HUES48 (cell line): Measurements from ENCODE around the gene PARVB.
"Not testable (repeated sequence)": the region's sequence is repeated elsewhere in the genome, so short reads cannot be mapped to it uniquely, and the experiment has no call there.

ENCODE experiments used
- H3K27ac ChIP-seq: one replicate; pipeline ENCODE4 v1.7.0; 2013; ENCODE audit warnings: low read depth, low read length, inconsistent platforms
- H3K27me3 ChIP-seq: 2 replicates; pipeline ENCODE4 v1.6.1; 2013; ENCODE audit warnings: mild to moderate bottlenecking, low read length; ENCODE audit not compliant: control insufficient read depth, insufficient read depth
- H3K36me3 ChIP-seq: 2 replicates; pipeline ENCODE4 v1.6.1; 2013; ENCODE audit warnings: low read length; ENCODE audit not compliant: control insufficient read depth, insufficient read depth
- H3K4me1 ChIP-seq: 2 replicates; pipeline ENCODE4 v1.6.1; 2013; ENCODE audit warnings: mild to moderate bottlenecking, low read length; ENCODE audit not compliant: control insufficient read depth, insufficient read depth
- H3K4me3 ChIP-seq: 2 replicates; pipeline ENCODE4 v1.5.1; 2013; ENCODE audit warnings: mild to moderate bottlenecking, low read depth, low read length
- H3K9ac ChIP-seq: 2 replicates; pipeline ENCODE4 v1.6.1; 2013; ENCODE audit warnings: mild to moderate bottlenecking, low read depth, low read length, moderate library complexity
- H3K9me3 ChIP-seq: 2 replicates; pipeline ENCODE4 v1.6.1; 2013; ENCODE audit warnings: low read length; ENCODE audit not compliant: control insufficient read depth, insufficient read depth

PARVB gene

GRCh38 chr22:44014241-44014640 is 9.9 kb upstream of the PARVB start:
- Histone ChIP-seq H3K9me3 (no peaks in the 10 kb centered on the region), H3K36me3 (no peaks in the 10 kb centered on the region), H3K9ac (no peak overlapping the region), H3K4me3 (no peak overlapping the region), H3K27ac (no peak overlapping the region), H3K27me3 (no peaks in the 10 kb centered on the region), H3K4me1 (no peaks in the 10 kb centered on the region)

- H3K4me3 ChIP-seq, H3K4me1 ChIP-seq, H3K27ac ChIP-seq, H3K9ac ChIP-seq, H3K27me3 ChIP-seq, H3K9me3 ChIP-seq, H3K36me3 ChIP-seq: not testable (repeated sequence)
Measured at GRCh38 chr22:44016586-44016985, 7.5 kb upstream of the PARVB start.

- Histone ChIP-seq H3K9ac (no peak overlapping the region), H3K4me3 (no peak overlapping the region)
Measured at GRCh38 chr22:44018594-44018993, 5.5 kb upstream of the PARVB start.

GRCh38 chr22:44019416-44019815 is 4.7 kb upstream of the PARVB start:
- no peaks in the 10 kb centered on the region for H3K4me1 ChIP-seq
- no peaks in the 10 kb centered on the region for H3K36me3 ChIP-seq
- no peak overlapping the region for H3K9ac ChIP-seq
- no peaks in the 10 kb centered on the region for H3K9me3 ChIP-seq
- H3K27ac ChIP-seq: no peak overlapping the region
- no peak overlapping the region for H3K4me3 ChIP-seq
- H3K27me3 ChIP-seq: no peaks in the 10 kb centered on the region

More at GRCh38 chr22:44018594-44018993, 5.5 kb upstream of the PARVB start:
- Histone ChIP-seq H3K36me3 (no peaks in the 10 kb centered on the region), H3K27ac (no peak overlapping the region), H3K9me3 (no peaks in the 10 kb centered on the region), H3K4me1 (no peaks in the 10 kb centered on the region), H3K27me3 (no peaks in the 10 kb centered on the region)

- no peaks in the 10 kb centered on the region for H3K9me3 ChIP-seq
- H3K4me1 ChIP-seq: no peaks in the 10 kb centered on the region
Measured at GRCh38 chr22:44019846-44020245, 4.3 kb upstream of the PARVB start.

GRCh38 chr22:44020981-44021380 is 3.1 kb upstream of the PARVB start:
- Histone ChIP-seq H3K9ac (no peak overlapping the region), H3K27me3 (no peaks in the 10 kb centered on the region), H3K4me3 (no peak overlapping the region), H3K4me1 (no peaks in the 10 kb centered on the region), H3K9me3 (no peaks in the 10 kb centered on the region), H3K27ac (no peak overlapping the region), H3K36me3 (no peaks in the 10 kb centered on the region)

More at GRCh38 chr22:44019846-44020245, 4.3 kb upstream of the PARVB start:
- Histone ChIP-seq H3K9ac (no peak overlapping the region), H3K36me3 (no peaks in the 10 kb centered on the region), H3K4me3 (no peak overlapping the region), H3K27me3 (no peaks in the 10 kb centered on the region), H3K27ac (no peak overlapping the region)

GRCh38 chr22:44023404-44024287 is 456 bp upstream of the PARVB start:
- Histone ChIP-seq H3K27me3 (no peaks in the 10 kb centered on the region), H3K9me3 (no peaks in the 10 kb centered on the region), H3K36me3 (no peaks in the 10 kb centered on the region), H3K27ac (no peak overlapping the region), H3K4me1 (no peaks in the 10 kb centered on the region), H3K9ac (peak overlapping the region; percentile 31), H3K4me3 (peak overlapping the region; percentile 51)

- H3K27ac ChIP-seq: no peak overlapping the region
- H3K4me1 ChIP-seq: no peaks in the 10 kb centered on the region
- no peak overlapping the region for H3K9ac ChIP-seq
- no peak overlapping the region for H3K4me3 ChIP-seq
- H3K9me3 ChIP-seq: no peaks in the 10 kb centered on the region
- no peaks in the 10 kb centered on the region for H3K27me3 ChIP-seq
- no peaks in the 10 kb centered on the region for H3K36me3 ChIP-seq
Measured at GRCh38 chr22:44025171-44026065, 1.3 kb downstream of the PARVB start.

- Histone ChIP-seq H3K36me3 (no peaks in the 10 kb centered on the region), H3K27me3 (no peaks in the 10 kb centered on the region), H3K4me3 (no peak overlapping the region), H3K4me1 (no peaks in the 10 kb centered on the region), H3K9ac (no peak overlapping the region), H3K27ac (no peak overlapping the region), H3K9me3 (no peaks in the 10 kb centered on the region)
Measured at GRCh38 chr22:44026066-44026629, 2.0 kb downstream of the PARVB start.

- no peaks in the 10 kb centered on the region for H3K27me3 ChIP-seq
- no peaks in the 10 kb centered on the region for H3K4me1 ChIP-seq
- H3K36me3 ChIP-seq: no peaks in the 10 kb centered on the region
- H3K9me3 ChIP-seq: no peaks in the 10 kb centered on the region
- H3K4me3 ChIP-seq: no peak overlapping the region
- no peak overlapping the region for H3K9ac ChIP-seq
- no peak overlapping the region for H3K27ac ChIP-seq
Measured at GRCh38 chr22:44026630-44027511, 2.8 kb downstream of the PARVB start.
